IPS-18a (cell line): ENCODE measurements around the gene PTPRN2.

ENCODE experiments used
- H3K27ac ChIP-seq: one replicate; pipeline ENCODE4 v1.5.1; 2013; ENCODE audit warnings: low read length
- H3K27me3 ChIP-seq: one replicate; pipeline ENCODE4 v1.6.1; 2013; ENCODE audit warnings: mild to moderate bottlenecking, low read length; ENCODE audit not compliant: control insufficient read depth, insufficient read depth
- H3K36me3 ChIP-seq: one replicate; pipeline ENCODE4 v1.6.1; 2013; ENCODE audit warnings: low read depth, low read length; ENCODE audit not compliant: control insufficient read depth
- H3K4me1 ChIP-seq: one replicate; pipeline ENCODE4 v1.6.1; 2013; ENCODE audit warnings: low read depth, low read length; ENCODE audit not compliant: control insufficient read depth
- H3K4me3 ChIP-seq: one replicate; pipeline ENCODE4 v1.5.1; 2013; ENCODE audit warnings: low read length
- H3K9ac ChIP-seq: one replicate; pipeline ENCODE4 v1.6.1; 2013; ENCODE audit warnings: mild to moderate bottlenecking, low read length, moderate library complexity
- H3K9me3 ChIP-seq: one replicate; pipeline ENCODE4 v1.6.1; 2013; ENCODE audit warnings: low read depth, low read length; ENCODE audit not compliant: control insufficient read depth

Gene PTPRN2

GRCh38 chr7:158584407-158584806 is 3.2 kb downstream of the PTPRN2 start:
- no peak overlapping the region for H3K9ac ChIP-seq
- H3K4me1 ChIP-seq: no peaks in the 10 kb centered on the region
- peaks cover 10% of the 10 kb centered on the region for H3K9me3 ChIP-seq
- H3K4me3 ChIP-seq: no peak overlapping the region
- no peak overlapping the region for H3K27ac ChIP-seq
- H3K36me3 ChIP-seq: no peaks in the 10 kb centered on the region
- peaks cover 42% of the 10 kb centered on the region for H3K27me3 ChIP-seq

GRCh38 chr7:158583810-158584209 is 3.8 kb downstream of the PTPRN2 start:
- no peak overlapping the region for H3K27ac ChIP-seq
- peaks cover 36% of the 10 kb centered on the region for H3K27me3 ChIP-seq
- peaks cover 10% of the 10 kb centered on the region for H3K9me3 ChIP-seq
- H3K4me3 ChIP-seq: no peak overlapping the region
- H3K9ac ChIP-seq: no peak overlapping the region
- no peaks in the 10 kb centered on the region for H3K36me3 ChIP-seq
- H3K4me1 ChIP-seq: no peaks in the 10 kb centered on the region

GRCh38 chr7:158583143-158583542 is 4.5 kb downstream of the PTPRN2 start:
- no peaks in the 10 kb centered on the region for H3K4me1 ChIP-seq
- H3K9ac ChIP-seq: no peak overlapping the region
- H3K36me3 ChIP-seq: no peaks in the 10 kb centered on the region
- peaks cover 29% of the 10 kb centered on the region for H3K27me3 ChIP-seq
- H3K27ac ChIP-seq: no peak overlapping the region
- H3K4me3 ChIP-seq: no peak overlapping the region
- H3K9me3 ChIP-seq: peaks cover 10% of the 10 kb centered on the region

GRCh38 chr7:158582089-158582456 is 5.5 kb downstream of the PTPRN2 start:
- Histone ChIP-seq H3K9me3 (peaks cover 10% of the 10 kb centered on the region), H3K9ac (no peak overlapping the region), H3K4me3 (no peak overlapping the region), H3K36me3 (no peaks in the 10 kb centered on the region), H3K4me1 (no peaks in the 10 kb centered on the region), H3K27ac (no peak overlapping the region), H3K27me3 (peaks cover 28% of the 10 kb centered on the region)

GRCh38 chr7:158581440-158582088 is 6.1 kb downstream of the PTPRN2 start:
- H3K4me1 ChIP-seq: no peaks in the 10 kb centered on the region
- no peaks in the 10 kb centered on the region for H3K36me3 ChIP-seq
- no peak overlapping the region for H3K27ac ChIP-seq
- H3K4me3 ChIP-seq: no peak overlapping the region
- peaks cover 25% of the 10 kb centered on the region for H3K27me3 ChIP-seq
- H3K9me3 ChIP-seq: peaks cover 10% of the 10 kb centered on the region
- no peak overlapping the region for H3K9ac ChIP-seq

GRCh38 chr7:158579662-158580646 is 7.7 kb downstream of the PTPRN2 start:
- Histone ChIP-seq H3K4me1 (no peaks in the 10 kb centered on the region), H3K36me3 (no peaks in the 10 kb centered on the region), H3K9ac (no peak overlapping the region), H3K4me3 (no peak overlapping the region), H3K27ac (no peak overlapping the region), H3K27me3 (peaks cover 9% of the 10 kb centered on the region), H3K9me3 (peaks cover 10% of the 10 kb centered on the region)

GRCh38 chr7:158576050-158576762 is 11.4 kb downstream of the PTPRN2 start:
- Histone ChIP-seq H3K4me3 (no peak overlapping the region), H3K4me1 (no peaks in the 10 kb centered on the region), H3K9ac (no peak overlapping the region), H3K27ac (no peak overlapping the region), H3K9me3 (peaks cover 10% of the 10 kb centered on the region), H3K36me3 (no peaks in the 10 kb centered on the region), H3K27me3 (no peaks in the 10 kb centered on the region)

GRCh38 chr7:158574308-158575036 is 13.2 kb downstream of the PTPRN2 start:
- Histone ChIP-seq H3K4me3 (no peak overlapping the region), H3K9me3 (peaks cover under 1% of the 10 kb centered on the region), H3K36me3 (no peaks in the 10 kb centered on the region), H3K4me1 (no peaks in the 10 kb centered on the region), H3K27ac (no peak overlapping the region), H3K9ac (no peak overlapping the region), H3K27me3 (no peaks in the 10 kb centered on the region)

GRCh38 chr7:158573310-158573709 is 14.3 kb downstream of the PTPRN2 start:
- H3K9ac ChIP-seq: no peak overlapping the region
- H3K9me3 ChIP-seq: no peaks in the 10 kb centered on the region
- no peaks in the 10 kb centered on the region for H3K4me1 ChIP-seq
- no peak overlapping the region for H3K4me3 ChIP-seq
- H3K36me3 ChIP-seq: no peaks in the 10 kb centered on the region
- no peak overlapping the region for H3K27ac ChIP-seq
- H3K27me3 ChIP-seq: no peaks in the 10 kb centered on the region

GRCh38 chr7:158572000-158572828 is 15.4 kb downstream of the PTPRN2 start:
- no peak overlapping the region for H3K9ac ChIP-seq
- no peaks in the 10 kb centered on the region for H3K9me3 ChIP-seq
- peaks cover 3% of the 10 kb centered on the region for H3K4me1 ChIP-seq
- no peak overlapping the region for H3K27ac ChIP-seq
- H3K27me3 ChIP-seq: no peaks in the 10 kb centered on the region
- no peaks in the 10 kb centered on the region for H3K36me3 ChIP-seq
- no peak overlapping the region for H3K4me3 ChIP-seq
